GM12801 (cell line): Measurements from ENCODE around the gene HNRNPL.

Experiments
- CTCF ChIP-seq: IDR thresholded peaks from one replicate; pipeline ENCODE4 v1.5.1; 2011; ENCODE audit warnings: control low read depth; ENCODE audit not compliant: insufficient read length; ENCODE audit errors: extremely low read depth

HNRNPL gene

GRCh38 chr19:38877781-38878574, 28.2 kb upstream of the HNRNPL start, which contains the start of gene RINL:
Gene RINL (minus strand): TSS chr19:38878275. CDS start chr19:38876742, 1,533 bp downstream.
- no peak for TF ChIP-seq CTCF

GRCh38 chr19:38875656-38876395, 26.0 kb upstream of the HNRNPL start:
- TF ChIP-seq CTCF, result no peak

DNA sequence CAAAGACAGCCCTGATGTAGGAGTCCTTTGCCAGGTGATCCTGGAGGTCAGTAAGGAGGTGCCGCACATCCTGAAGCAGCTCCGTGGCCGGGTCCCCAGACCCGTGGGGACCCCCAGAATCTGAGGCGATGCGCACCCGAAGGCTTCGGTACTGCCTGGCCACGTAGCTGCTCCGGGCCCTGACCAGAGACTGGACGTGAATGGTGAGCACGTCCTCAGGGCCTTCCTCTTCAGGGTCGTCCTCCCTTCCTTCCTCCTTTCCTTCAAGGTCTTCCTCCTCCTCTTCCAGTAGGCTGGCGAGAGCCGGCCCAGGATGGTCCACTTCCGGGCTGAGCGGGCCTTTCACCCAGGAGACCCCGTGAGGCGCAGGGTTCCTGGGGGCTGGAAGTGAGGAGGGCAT, 20.8 kb upstream of the HNRNPL start:
- TF ChIP-seq CTCF, result no peak

DNA sequence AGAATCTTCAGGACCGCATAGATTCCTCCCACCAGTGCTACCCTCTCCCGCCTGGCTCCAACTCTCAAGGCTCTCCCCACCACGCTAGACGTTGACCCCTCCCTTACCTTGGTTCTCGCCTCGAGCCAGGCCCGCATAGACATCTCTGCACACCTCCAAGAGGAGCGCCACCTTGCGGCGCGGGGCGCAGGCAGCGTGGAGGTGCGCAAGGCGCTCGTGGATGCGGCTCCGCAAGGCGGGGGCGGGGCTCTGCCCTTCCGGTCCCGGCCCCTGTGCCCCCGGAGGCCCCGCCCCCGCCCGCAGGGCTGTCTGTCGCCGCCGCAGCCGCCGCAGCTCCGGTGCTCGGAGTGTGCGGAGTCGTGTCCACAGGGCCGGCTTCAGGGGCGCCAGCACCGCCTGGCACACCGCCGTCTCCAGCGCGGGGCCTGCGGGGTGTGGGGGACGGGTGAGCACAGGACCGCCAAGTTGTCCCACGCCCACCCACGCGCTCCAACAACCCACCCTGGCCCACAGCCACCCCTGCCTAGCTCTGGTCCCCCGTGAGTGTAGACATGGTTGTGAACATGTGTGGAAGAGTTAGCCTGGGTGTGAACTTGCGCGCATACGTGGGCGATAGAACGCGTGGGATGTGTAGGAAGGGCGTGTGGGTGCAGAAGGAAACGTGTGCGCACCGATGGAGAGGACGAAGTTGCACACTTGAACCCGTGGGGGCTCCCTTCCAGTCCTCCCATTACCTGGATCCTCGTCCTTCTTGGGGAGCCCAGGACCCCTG, 20.2 kb upstream of the HNRNPL start:
- no peak for TF ChIP-seq CTCF

DNA sequence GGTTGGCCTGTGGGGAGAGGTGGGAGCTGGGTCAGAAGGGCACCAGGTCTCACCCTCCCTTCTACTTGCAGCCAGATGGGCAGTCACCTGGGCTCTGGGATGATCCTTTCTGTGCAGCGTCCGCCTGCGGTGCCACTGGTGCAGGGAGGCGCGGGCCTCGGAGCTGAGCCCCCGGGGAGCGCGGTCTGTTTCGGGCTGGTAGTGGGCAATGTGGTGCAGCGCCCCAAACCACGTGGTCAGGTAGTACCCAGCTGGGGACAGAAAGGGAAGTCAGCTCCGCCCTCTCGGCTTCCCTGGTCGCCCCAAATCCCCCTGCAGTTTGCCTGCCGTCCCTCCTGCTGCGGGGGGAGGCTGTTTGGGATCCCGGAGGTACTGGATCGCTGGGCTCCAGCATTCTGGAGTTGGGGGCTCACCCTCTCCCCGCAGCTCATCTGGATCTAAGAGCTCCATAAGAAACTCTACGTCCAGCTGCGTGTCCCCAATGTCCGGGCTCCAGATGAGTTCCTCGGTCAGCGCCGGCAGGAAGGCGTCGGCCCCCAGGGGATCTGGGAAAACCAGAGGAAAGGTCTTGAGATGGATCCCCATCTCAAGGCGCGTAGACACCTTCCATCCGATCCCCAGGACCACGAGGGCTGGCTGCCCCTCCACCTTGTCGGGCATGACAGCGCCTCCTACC, 19.5 kb upstream of the HNRNPL start:
- no peak for TF ChIP-seq CTCF

GRCh38 chr19:38868551-38868950, 18.8 kb upstream of the HNRNPL start:
- no peak for TF ChIP-seq CTCF
